H1 (cell line): ENCODE results near the gene CDH12. TPM values are rescaled to one million over a fixed set of nuclear protein-coding genes. Genes with fewer than 3 reads are reported as not detected.
"Not testable (repeated sequence)": the region's sequence is repeated elsewhere in the genome, so short reads cannot be mapped to it uniquely, and the experiment has no call there.

Source experiments
- CTCF ChIA-PET: fragments of 300-600 bp; sonication (Branson Sonifier 250); formaldehyde crosslinking; loops from one replicate; lab custom pipeline; 2021; ENCODE audit not compliant: partially characterized antibody; lab: Charles Lee
- POLR2A ChIA-PET: fragments of 300-600 bp; sonication (Branson Sonifier 250); formaldehyde crosslinking; loops from one replicate; lab custom pipeline; 2021; ENCODE audit warnings: inconsistent platforms; ENCODE audit not compliant: partially characterized antibody; lab: Charles Lee
- DNase-seq, 2 experiments: peaks; one replicate each; pipeline versions ENCODE4 v3.0.0 to v3.0.0-alpha.2; 2010 to 2022; ENCODE audit warnings: low spot score in 2 of 2, low read depth in 1 of 2, mixed read lengths in 1 of 2
- FAIRE-seq: peaks from 2 replicates; lab custom pipeline; 2011; peaks lifted over from hg19 to GRCh38; lab: Jason Lieb, UNC
- H2AFZ ChIP-seq: 2 replicates; pipeline ENCODE4 v1.8.1; 2012; ENCODE audit warnings: low read length, inconsistent platforms
- H2AK5ac ChIP-seq: 2 replicates; pipeline ENCODE4 v1.6.1; 2013; ENCODE audit warnings: low read depth, low read length
- H2BK120ac ChIP-seq: replicated peaks from 2 replicates; pipeline ENCODE3; 2013; ENCODE audit warnings: low read depth, low read length, inconsistent platforms
- H2BK12ac ChIP-seq: 2 replicates; pipeline ENCODE4 v1.6.1; 2013; ENCODE audit warnings: low read depth, low read length
- H2BK15ac ChIP-seq: 2 replicates; pipeline ENCODE4 v1.6.1; 2013; ENCODE audit warnings: low read length
- H2BK20ac ChIP-seq: 2 replicates; pipeline ENCODE4 v1.6.1; 2013; ENCODE audit warnings: low read length
- H2BK5ac ChIP-seq: 2 replicates; pipeline ENCODE4 v1.6.1; 2013; ENCODE audit warnings: low read depth, low read length
- H3K14ac ChIP-seq: 2 replicates; pipeline ENCODE4 v1.6.1; 2013; ENCODE audit warnings: inconsistent platforms; ENCODE audit not compliant: insufficient read length
- H3K18ac ChIP-seq: 2 replicates; pipeline ENCODE4 v1.6.1; 2013; ENCODE audit warnings: low read length; ENCODE audit errors: extremely low read depth
- H3K23ac ChIP-seq: 2 replicates; pipeline ENCODE4 v1.6.1; 2013; ENCODE audit warnings: inconsistent platforms; ENCODE audit not compliant: insufficient read length
- H3K23me2 ChIP-seq: 2 replicates; pipeline ENCODE4 v1.6.1; 2013; ENCODE audit warnings: low read depth, low read length
- H3K27ac ChIP-seq: 2 replicates; pipeline ENCODE4 v1.6.1; 2011; ENCODE audit warnings: low read depth, low read length, inconsistent platforms
- H3K27me3 ChIP-seq, 4 experiments: replicated peaks in 1 of 4; 1 replicate in 1 of 4; 2 replicates in 3 of 4; pipeline versions ENCODE4 v1.6.1 to v1.8.1; 2011 to 2013; ENCODE audit warnings: low read length in 3 of 4, mild to moderate bottlenecking in 3 of 4, inconsistent platforms in 2 of 4, mixed read lengths in 2 of 4, moderate library complexity in 1 of 4; ENCODE audit not compliant: control insufficient read depth in 3 of 4, insufficient read depth in 3 of 4; ENCODE audit errors: extremely low read depth in 1 of 4
- H3K36me3 ChIP-seq, 4 experiments: 2 replicates each; pipeline versions ENCODE4 v1.6.1 to v1.8.1; 2011 to 2013; ENCODE audit warnings: mild to moderate bottlenecking in 4 of 4, low read length in 3 of 4, moderate library complexity in 2 of 4, control low read depth in 1 of 4, inconsistent platforms in 1 of 4; ENCODE audit not compliant: insufficient read depth in 4 of 4, control insufficient read depth in 2 of 4
- H3K4ac ChIP-seq: replicated peaks from 2 replicates; pipeline ENCODE3; 2013; ENCODE audit warnings: low read length, low read depth, mixed read lengths, inconsistent platforms; ENCODE audit not compliant: insufficient read length
- H3K4me1 ChIP-seq, 4 experiments: replicated peaks in 1 of 4; 1 replicate in 1 of 4; 2 replicates in 3 of 4; pipeline versions ENCODE4 v1.6.1 to v1.8.1; 2011 to 2013; ENCODE audit warnings: low read length in 3 of 4, inconsistent platforms in 2 of 4, mixed read lengths in 1 of 4; ENCODE audit not compliant: insufficient read depth in 4 of 4, control insufficient read depth in 3 of 4
- H3K4me2 ChIP-seq, 2 experiments: 2 replicates each; pipeline versions ENCODE4 v1.6.1 to v1.8.1; 2011 to 2013; ENCODE audit warnings: low read depth in 2 of 2, low read length in 2 of 2, control low read depth in 1 of 2, inconsistent platforms in 1 of 2, mild to moderate bottlenecking in 1 of 2; ENCODE audit not compliant: insufficient read depth in 1 of 2
- H3K4me3 ChIP-seq, 4 experiments: fragments of 200-600, 300-600 bp in 1 of 4; sonication (generic), shearing (Covaris generic), sonication (Bioruptor Twin) in 1 of 4; 2 replicates each; pipeline versions ENCODE4 v1.5.1 to v1.8.1; 2011 to 2016; ENCODE audit warnings: low read length in 4 of 4, low read depth in 3 of 4, control low read depth in 2 of 4, inconsistent platforms in 2 of 4, mild to moderate bottlenecking in 2 of 4, mixed read lengths in 1 of 4, moderate library complexity in 1 of 4; ENCODE audit not compliant: insufficient read depth in 2 of 4; ENCODE audit errors: extremely low read depth in 1 of 4
- H3K56ac ChIP-seq: replicated peaks from 2 replicates; pipeline ENCODE3; 2013; ENCODE audit warnings: low read depth, mild to moderate bottlenecking, mixed read lengths, low read length, inconsistent platforms; ENCODE audit not compliant: insufficient read length
- H3K79me1 ChIP-seq: 2 replicates; pipeline ENCODE4 v1.6.1; 2013; ENCODE audit warnings: low read depth, low read length, control low read depth
- H3K79me2 ChIP-seq, 2 experiments: 2 replicates each; pipeline versions ENCODE4 v1.6.1 to v1.8.1; 2012 to 2013; ENCODE audit warnings: low read length in 2 of 2, mild to moderate bottlenecking in 2 of 2, inconsistent platforms in 1 of 2; ENCODE audit not compliant: insufficient read depth in 2 of 2, control insufficient read depth in 1 of 2
- H3K9ac ChIP-seq, 4 experiments: replicated peaks in 1 of 4; 1 replicate in 1 of 4; 2 replicates in 3 of 4; pipeline versions ENCODE4 v1.6.1 to v1.8.1; 2011 to 2013; ENCODE audit warnings: low read depth in 3 of 4, low read length in 3 of 4, control low read depth in 2 of 4, mild to moderate bottlenecking in 2 of 4, moderate library complexity in 2 of 4, inconsistent platforms in 1 of 4; ENCODE audit errors: extremely low read depth in 1 of 4
- H3K9me3 ChIP-seq, 2 experiments: 2 replicates each; pipeline versions ENCODE4 v1.6.1 to v1.8.1; 2012 to 2013; ENCODE audit warnings: mild to moderate bottlenecking in 2 of 2, moderate library complexity in 2 of 2, control low read depth in 1 of 2, inconsistent platforms in 1 of 2, low read depth in 1 of 2, low read length in 1 of 2, mixed read lengths in 1 of 2; ENCODE audit not compliant: insufficient read depth in 2 of 2
- H4K20me1 ChIP-seq, 2 experiments: replicated peaks in 1 of 2; 2 replicates each; pipeline versions ENCODE3 to v1.8.1; 2011 to 2013; ENCODE audit warnings: inconsistent platforms in 2 of 2, low read length in 2 of 2, mild to moderate bottlenecking in 1 of 2; ENCODE audit not compliant: insufficient read depth in 2 of 2, control insufficient read depth in 1 of 2
- H4K5ac ChIP-seq: 2 replicates; pipeline ENCODE4 v1.6.1; 2013; ENCODE audit warnings: low read length, low read depth, mixed read lengths, inconsistent platforms; ENCODE audit not compliant: insufficient read length
- H4K8ac ChIP-seq: 2 replicates; pipeline ENCODE4 v1.8.0; 2013; ENCODE audit warnings: mild to moderate bottlenecking, moderate library complexity, low read length, inconsistent platforms; ENCODE audit not compliant: insufficient read depth; ENCODE audit errors: extremely low read depth
- H4K91ac ChIP-seq: replicated peaks from 2 replicates; pipeline ENCODE3; 2013; ENCODE audit warnings: low read length, mixed read lengths, inconsistent platforms; ENCODE audit not compliant: insufficient read length
- WGBS, 2 experiments: shearing (Covaris generic) in 1 of 2; methylation state at CpG; one replicate each; pipeline versions ENCODE4 v1.1.6 to v1.1.7; 2013 to 2015; ENCODE audit warnings: low lambda C conversion rate in 2 of 2, mixed read lengths in 2 of 2, inconsistent platforms in 1 of 2, low coverage in 1 of 2, missing lambda C conversion rate in 1 of 2; ENCODE audit not compliant: insufficient replicate concordance in 2 of 2, insufficient coverage in 1 of 2, insufficient read length in 1 of 2; ENCODE audit errors: extremely low coverage in 1 of 2, missing lambda C conversion rate in 1 of 2; 5-methylcytosine and 5-hydroxymethylcytosine counted together
- polyA plus RNA-seq, 7 experiments: library from polyadenylated mRNA; depleted of rRNA in 3 of 7; stranded (reverse) in 5 of 7; unstranded in 2 of 7; fragments of >200 nt in 5 of 7; fragments of 200-250 nt in 2 of 7; gene quantifications; 1 replicate in 5 of 7; 2 replicates in 1 of 7; 4 replicates in 1 of 7; pipeline versions ENCODE4 v1.2.1 to v1.2.3, GENCODE V29; 2011 to 2013; ENCODE audit warnings: missing spikeins in 2 of 7, mixed read lengths in 2 of 7
- total RNA-seq: library from RNA; stranded (reverse); fragmentation: NEBNext Ultra II Directional; extraction: Animal tissue kit (Norgen Biotek cat#: 25700); gene quantifications from 2 replicates; pipeline ENCODE4 v1.2.1, GENCODE V29; 2021

Gene CDH12
- total and polyA plus RNA-seq, 2 of the 8 experiments (the other 6 are each of a cell fraction or from before 2014, with no cell fraction given): 0.03 TPM; not detected in 1

DNA sequence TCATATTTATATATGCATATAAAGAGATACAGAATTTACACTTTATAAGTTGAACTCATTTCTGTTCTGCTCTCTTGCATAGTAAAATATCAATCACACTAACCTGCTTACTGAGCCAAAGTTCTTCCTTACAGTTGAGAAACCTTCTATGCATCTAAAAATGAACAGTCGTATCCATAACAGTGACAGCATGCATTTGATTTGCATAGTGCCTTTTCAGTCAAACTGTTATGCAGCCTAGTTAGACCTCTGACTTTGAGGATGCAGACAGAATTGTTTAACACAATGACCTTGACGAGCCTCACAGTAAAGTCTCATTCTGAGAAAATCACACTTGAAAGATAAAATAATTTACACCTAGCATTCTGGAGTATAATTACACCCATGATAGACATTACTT, 683.9 kb downstream of the CDH12 start:
- H2AFZ ChIP-seq, H3K4me2 ChIP-seq, H3K4ac ChIP-seq, H4K5ac ChIP-seq, H2AK5ac ChIP-seq, H4K91ac ChIP-seq, H3K4me1 ChIP-seq, H3K9me3 ChIP-seq, H3K27me3 ChIP-seq, H3K23me2 ChIP-seq, H3K79me1 ChIP-seq, H3K14ac ChIP-seq, POLR2A ChIA-PET, H3K4me3 ChIP-seq, CTCF ChIA-PET, H3K79me2 ChIP-seq, DNase-seq, H3K56ac ChIP-seq, H4K8ac ChIP-seq, H3K27ac ChIP-seq, H3K23ac ChIP-seq, H3K9ac ChIP-seq, H2BK20ac ChIP-seq, H3K36me3 ChIP-seq, H2BK12ac ChIP-seq, H2BK5ac ChIP-seq, H2BK15ac ChIP-seq, H2BK120ac ChIP-seq, H3K18ac ChIP-seq, H4K20me1 ChIP-seq: not testable (repeated sequence)
- WGBS, 2 experiments: no CpG with 5 or more reads among the region's 2 CpGs
- FAIRE-seq: peak; percentile 87

DNA sequence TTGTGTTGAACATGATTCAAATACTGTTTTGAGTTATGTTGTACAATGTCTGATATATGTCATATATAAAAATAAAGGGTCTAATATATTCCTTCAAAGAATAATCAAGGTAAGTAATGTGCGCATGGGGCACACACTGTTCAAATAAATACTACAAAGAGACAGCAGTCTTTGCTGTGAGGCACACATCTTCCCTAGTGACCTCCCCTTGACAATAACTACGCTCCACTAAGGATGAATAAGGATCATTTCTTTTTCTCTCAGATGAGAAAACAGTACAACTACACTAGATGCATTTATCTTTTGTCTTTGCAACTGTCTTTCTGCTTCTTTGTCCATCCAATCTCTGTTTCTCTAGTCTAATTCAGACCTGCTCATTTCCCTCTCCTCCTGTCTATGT, 684.4 kb downstream of the CDH12 start:
- H3K23ac ChIP-seq, H4K20me1 ChIP-seq, H4K8ac ChIP-seq, H2BK20ac ChIP-seq, DNase-seq, H3K9me3 ChIP-seq, H3K23me2 ChIP-seq, H3K79me2 ChIP-seq, H2BK12ac ChIP-seq, H3K4ac ChIP-seq, H3K14ac ChIP-seq, H3K56ac ChIP-seq, H3K36me3 ChIP-seq, H2AK5ac ChIP-seq, H2BK5ac ChIP-seq, H4K91ac ChIP-seq, H3K9ac ChIP-seq, H4K5ac ChIP-seq, H3K27ac ChIP-seq, H2BK120ac ChIP-seq, H2BK15ac ChIP-seq, H3K18ac ChIP-seq, H2AFZ ChIP-seq, H3K79me1 ChIP-seq, CTCF ChIA-PET, H3K27me3 ChIP-seq, H3K4me2 ChIP-seq, POLR2A ChIA-PET, H3K4me1 ChIP-seq, H3K4me3 ChIP-seq: not testable (repeated sequence)
- FAIRE-seq: peak; percentile 36
- no CpG with 5 or more reads among the region's 2 CpGs for WGBS, 2 experiments
